ENCODE measurements around the gene FXYD6. TPM values are rescaled to one million over a fixed set of nuclear protein-coding genes. Genes with fewer than 3 reads are reported as not detected.
A peak's percentile ranks its signal among the peaks of the same experiment; 100 is the strongest.
"Not testable (repeated sequence)": the region's sequence is repeated elsewhere in the genome, so short reads cannot be mapped to it uniquely, and the experiment has no call there.

The FXYD6 gene
- total RNA-seq, 3 donors from 2014 or later: 16.0 to 25.0 (median 20.3) TPM

DNA sequence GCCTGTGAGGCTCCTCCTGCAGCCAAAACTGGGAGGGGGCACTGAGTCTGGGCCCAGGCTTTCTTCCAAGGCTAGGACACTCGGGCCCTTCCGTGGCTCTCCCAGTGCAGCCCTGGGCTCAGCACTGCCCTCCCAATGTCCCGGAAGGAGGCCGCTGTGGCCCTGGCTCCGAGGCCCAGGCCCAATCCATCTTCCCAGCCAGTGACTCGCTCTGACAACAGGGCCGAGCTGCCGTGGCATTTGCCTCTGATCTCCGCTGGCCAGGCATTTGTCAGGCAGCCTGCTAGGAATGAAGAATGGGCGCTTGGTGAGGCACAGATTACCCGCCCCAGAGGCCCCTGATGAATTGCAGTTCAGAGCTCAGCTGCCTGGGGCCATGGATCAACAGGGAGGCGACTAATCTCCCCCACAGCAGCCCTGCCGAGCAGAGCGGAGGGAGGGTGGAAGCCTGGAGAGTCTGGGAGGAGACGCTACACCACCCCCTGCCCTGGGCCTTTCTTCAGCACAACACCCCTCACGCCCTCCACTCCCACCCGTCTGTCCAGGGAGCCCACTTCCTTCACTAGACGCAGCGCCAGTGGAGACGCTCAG, 60.2 kb downstream of the FXYD6 start:
- no peak for TF ChIP-seq POLR2AphosphoS5 (IDR thresholded peaks at IDR 0.05)
- no peak for TF ChIP-seq POLR2A (IDR thresholded peaks at IDR 0.05)
- TF ChIP-seq, protein P1, sequence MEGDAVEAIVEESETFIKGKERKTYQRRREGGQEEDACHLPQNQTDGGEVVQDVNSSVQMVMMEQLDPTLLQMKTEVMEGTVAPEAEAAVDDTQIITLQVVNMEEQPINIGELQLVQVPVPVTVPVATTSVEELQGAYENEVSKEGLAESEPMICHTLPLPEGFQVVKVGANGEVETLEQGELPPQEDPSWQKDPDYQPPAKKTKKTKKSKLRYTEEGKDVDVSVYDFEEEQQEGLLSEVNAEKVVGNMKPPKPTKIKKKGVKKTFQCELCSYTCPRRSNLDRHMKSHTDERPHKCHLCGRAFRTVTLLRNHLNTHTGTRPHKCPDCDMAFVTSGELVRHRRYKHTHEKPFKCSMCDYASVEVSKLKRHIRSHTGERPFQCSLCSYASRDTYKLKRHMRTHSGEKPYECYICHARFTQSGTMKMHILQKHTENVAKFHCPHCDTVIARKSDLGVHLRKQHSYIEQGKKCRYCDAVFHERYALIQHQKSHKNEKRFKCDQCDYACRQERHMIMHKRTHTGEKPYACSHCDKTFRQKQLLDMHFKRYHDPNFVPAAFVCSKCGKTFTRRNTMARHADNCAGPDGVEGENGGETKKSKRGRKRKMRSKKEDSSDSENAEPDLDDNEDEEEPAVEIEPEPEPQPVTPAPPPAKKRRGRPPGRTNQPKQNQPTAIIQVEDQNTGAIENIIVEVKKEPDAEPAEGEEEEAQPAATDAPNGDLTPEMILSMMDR (IDR thresholded peaks at IDR 0.05): no peak
- Histone ChIP-seq H3K4me3 (no peak overlapping the region), H3K27ac (no peak overlapping the region), H3K4me1 (no peaks in the 10 kb centered on the region), H3K36me3 (no peaks in the 10 kb centered on the region), H3K9me3 (no peaks in the 10 kb centered on the region), H3K27me3 (no peaks in the 10 kb centered on the region)
- intact Hi-C loops (cut with DNase I; ENCODE audit: low total_unique reads): no loop called here
- no peak for DNase-seq (ENCODE audit: low spot score in 2 of 2)

DNA sequence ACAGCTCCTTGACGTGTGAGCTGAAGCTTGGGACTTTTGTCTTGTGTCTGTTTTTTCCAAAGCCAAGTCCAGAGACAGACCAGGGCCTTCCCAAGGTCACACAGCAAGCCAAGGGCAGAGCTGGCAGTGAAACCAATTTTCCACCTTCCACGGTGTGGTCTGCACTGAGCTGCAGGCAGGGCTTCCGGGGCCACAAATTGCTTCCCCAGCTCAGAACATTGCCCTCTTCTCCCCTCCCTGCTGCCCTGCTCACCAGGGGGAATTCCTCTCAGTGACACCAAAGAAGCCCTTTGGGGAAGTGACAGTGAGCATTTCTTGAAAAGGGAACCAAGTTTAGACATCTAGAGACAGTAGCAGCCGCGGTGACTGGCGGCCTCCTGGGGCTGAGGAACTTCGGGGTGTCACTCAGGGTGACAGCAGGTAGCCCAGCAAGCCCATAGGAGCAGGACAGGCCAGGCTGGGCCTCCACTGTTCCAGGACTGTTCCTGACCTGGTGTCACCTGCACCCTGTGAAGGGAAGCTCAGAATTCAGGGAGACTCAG, 61.1 kb downstream of the FXYD6 start:
- H3K4me3 ChIP-seq: no peak overlapping the region
- intact Hi-C loops (cut with DNase I; ENCODE audit: low total_unique reads): no loop called here
- H3K27me3 ChIP-seq: no peaks in the 10 kb centered on the region
- no peaks in the 10 kb centered on the region for H3K4me1 ChIP-seq
- no peaks in the 10 kb centered on the region for H3K9me3 ChIP-seq
- TF ChIP-seq POLR2AphosphoS5 (IDR thresholded peaks at IDR 0.05) (no peak), POLR2A (IDR thresholded peaks at IDR 0.05) (no peak)
- TF ChIP-seq, protein P1 (IDR thresholded peaks at IDR 0.05): no peak
- H3K27ac ChIP-seq: peak overlapping the region in 1 of 2 donors; percentile 10
- H3K36me3 ChIP-seq: no peaks in the 10 kb centered on the region
- no peak for DNase-seq (ENCODE audit: low spot score in 2 of 2)

DNA sequence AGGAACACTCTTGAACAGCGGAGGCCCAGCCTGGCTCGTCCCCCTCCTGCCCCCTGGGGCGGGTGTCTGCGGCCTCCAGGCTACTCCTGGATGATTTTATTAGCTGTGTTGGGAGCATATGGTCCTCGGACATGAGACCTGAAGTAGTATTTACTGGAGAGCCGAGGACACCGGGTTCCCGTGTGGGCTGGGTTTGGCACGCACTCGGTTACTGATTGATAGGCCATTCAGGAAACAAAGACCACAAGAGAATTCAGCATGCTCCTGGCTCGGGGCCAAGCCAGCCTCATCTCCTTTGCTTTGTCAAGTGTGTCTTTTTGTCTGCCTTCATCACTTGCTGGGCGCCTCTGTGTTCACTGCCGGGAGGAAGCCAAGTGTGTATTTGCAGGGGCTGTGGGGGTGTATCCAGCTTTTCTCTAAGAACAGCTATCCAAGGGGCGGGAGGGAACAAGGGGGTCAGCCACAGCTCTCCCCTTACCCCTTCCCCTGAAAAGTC, 61.6 kb downstream of the FXYD6 start:
- DNase-seq (ENCODE audit: low spot score in 2 of 2): peak in 1 of 2 donors; percentile 62

DNA sequence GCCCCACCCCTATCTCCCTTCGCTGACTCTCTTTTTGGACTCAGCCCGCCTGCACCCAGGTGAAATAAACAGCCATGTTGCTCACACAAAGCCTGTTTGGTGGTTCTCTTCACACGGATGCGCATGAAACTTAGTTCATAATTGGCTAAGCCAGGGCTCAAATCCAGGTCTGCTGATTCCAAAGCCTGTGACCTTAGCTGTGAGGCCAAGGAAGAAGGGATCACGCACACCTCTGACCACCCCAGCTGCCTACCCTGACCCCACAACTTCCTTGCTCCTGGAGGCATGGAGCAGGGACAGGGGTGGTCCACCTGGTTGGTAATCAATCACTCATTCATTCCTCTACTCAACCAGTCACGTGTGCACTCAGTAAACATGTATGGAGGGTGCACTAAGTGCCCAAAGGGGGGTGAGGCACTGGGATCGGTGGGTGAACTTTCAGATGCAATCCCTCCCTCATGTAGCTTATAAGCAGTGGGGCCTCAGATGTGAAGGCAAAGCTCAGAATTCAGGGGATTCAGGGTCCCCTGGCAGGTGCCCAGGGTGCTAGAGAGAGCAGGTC, 62.2 kb downstream of the FXYD6 start:
- no peak overlapping the region for H3K4me3 ChIP-seq
- H3K9me3 ChIP-seq: no peaks in the 10 kb centered on the region
- H3K36me3 ChIP-seq: no peaks in the 10 kb centered on the region
- peak overlapping the region in 1 of 2 donors; percentile 5 for H3K27ac ChIP-seq
- DNase-seq (ENCODE audit: low spot score in 2 of 2): no peak
- TF ChIP-seq, protein P1 (IDR thresholded peaks at IDR 0.05): no peak
- no peak for TF ChIP-seq POLR2AphosphoS5 (IDR thresholded peaks at IDR 0.05)
- no peak for TF ChIP-seq POLR2A (IDR thresholded peaks at IDR 0.05)
- H3K27me3 ChIP-seq: peaks cover 0 to 4% of the 10 kb centered on the region in 2 donors
- intact Hi-C loops (cut with DNase I; ENCODE audit: low total_unique reads): no loop called here
- H3K4me1 ChIP-seq: no peaks in the 10 kb centered on the region

More for the DNA sequence above, 61.6 kb downstream of the FXYD6 start:
- H3K9me3 ChIP-seq: no peaks in the 10 kb centered on the region
- TF ChIP-seq POLR2AphosphoS5 (IDR thresholded peaks at IDR 0.05) (no peak), POLR2A (IDR thresholded peaks at IDR 0.05) (no peak)
- TF ChIP-seq, protein P1 (IDR thresholded peaks at IDR 0.05): no peak
- no peaks in the 10 kb centered on the region for H3K27me3 ChIP-seq
- H3K4me1 ChIP-seq: no peaks in the 10 kb centered on the region
- intact Hi-C loops (cut with DNase I; ENCODE audit: low total_unique reads): no loop called here
- peak overlapping the region in 1 of 2 donors; percentile 10 for H3K27ac ChIP-seq
- no peak overlapping the region for H3K4me3 ChIP-seq
- no peaks in the 10 kb centered on the region for H3K36me3 ChIP-seq

DNA sequence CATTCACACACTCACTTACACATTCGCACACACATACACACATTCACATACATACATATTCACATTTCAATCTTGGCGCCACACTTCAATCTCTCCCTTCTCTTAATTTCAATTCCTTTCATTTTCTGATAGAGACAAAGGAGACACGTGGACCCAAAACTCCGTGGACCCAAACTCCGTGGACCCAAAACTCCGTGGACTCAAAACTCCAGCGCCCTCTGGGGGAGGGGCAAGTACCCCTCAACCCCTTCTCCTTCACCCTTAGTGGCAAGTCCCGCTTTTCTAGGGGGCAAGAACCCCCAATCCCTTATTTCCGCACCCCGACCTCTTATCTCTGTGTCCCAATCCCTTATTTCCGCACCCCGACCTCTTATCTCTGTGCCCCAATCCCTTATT, 66.4 kb downstream of the FXYD6 start:
- intact Hi-C loops (cut with DNase I; ENCODE audit: low total_unique reads): not testable (repeated sequence)

More for the DNA sequence above, 66.4 kb downstream of the FXYD6 start:
- H3K27me3 ChIP-seq; H3K9me3 ChIP-seq; H3K4me3 ChIP-seq; H3K27ac ChIP-seq; H3K4me1 ChIP-seq; DNase-seq (ENCODE audit: low spot score in 2 of 2); H3K36me3 ChIP-seq: not testable (repeated sequence)

All from breast epithelium (tissue), 4 donors.